T-helper 2 cell treated with Interferon-gamma antibody and Interleukin-4, amounts not matched to agents 100 ng/mL and 5 ng/mL, for 36 hours (primary cell): ENCODE results near the gene MAP3K2. TPM values are rescaled to one million over a fixed set of nuclear protein-coding genes. Genes with fewer than 3 reads are reported as not detected.

Source experiments
- total RNA-seq: library from RNA; stranded (reverse); gene quantifications from 2 replicates; pipeline ENCODE4 v1.2.3, GENCODE V29; 2022

The MAP3K2 gene
- total RNA-seq, 1 donor from 2014 or later, result 52.8 TPM

Other genes with a start within 250 kb of the MAP3K2 start
- not detected in 2 replicates for gene CYP27C1, start 167.7 kb downstream of the MAP3K2 start, total RNA-seq
- 55.7 and 58.6 TPM in 2 replicates for gene ERCC3, start 93.8 kb downstream of the MAP3K2 start, total RNA-seq
- gene PROC, start 30.5 kb upstream of the MAP3K2 start, total RNA-seq, result not detected in 2 replicates
- 44.3 and 44.6 TPM in 2 replicates for gene IWS1, start 138.5 kb upstream of the MAP3K2 start, total RNA-seq
- gene MYO7B, start 147.7 kb upstream of the MAP3K2 start, total RNA-seq, result 1.6 and 1.7 TPM in 2 replicates